Activated naive CD8-positive, alpha-beta T cell treated with anti-CD3 and anti-CD28 coated beads for 36 hours (primary cell): ENCODE data around the gene IL32. TPM values are rescaled to one million over a fixed set of nuclear protein-coding genes. Genes with fewer than 3 reads are reported as not detected.

ENCODE experiments used
- DNase-seq: peaks from one replicate; pipeline ENCODE4 v3.0.0; 2021
- H3K27ac Mint-ChIP-seq: one replicate; pipeline ENCODE4 v1.8.0; 2022; ENCODE audit warnings: mild to moderate bottlenecking, moderate library complexity, mixed read lengths
- H3K27me3 Mint-ChIP-seq: one replicate; pipeline ENCODE4 v1.8.0; 2022; ENCODE audit warnings: mild to moderate bottlenecking, mixed read lengths
- H3K36me3 Mint-ChIP-seq: one replicate; pipeline ENCODE4 v1.8.0; 2021; ENCODE audit warnings: mild to moderate bottlenecking, mixed read lengths
- H3K4me1 Mint-ChIP-seq: one replicate; pipeline ENCODE4 v1.8.0; 2021; ENCODE audit warnings: mixed read lengths
- H3K4me3 Mint-ChIP-seq: one replicate; pipeline ENCODE4 v1.8.0; 2022; ENCODE audit warnings: mild to moderate bottlenecking, moderate library complexity, mixed read lengths
- H3K9me3 Mint-ChIP-seq: one replicate; pipeline ENCODE4 v1.8.0; 2022; ENCODE audit warnings: mixed read lengths
- total RNA-seq, 2 experiments: library from RNA; stranded (reverse); gene quantifications; one replicate each; pipeline ENCODE4 v1.2.3, GENCODE V29; 2021

The IL32 gene
- total RNA-seq, 2 experiments from 2014 or later: 1,056 to 1,060 TPM

- H3K9me3 Mint-ChIP-seq: no peaks in the 10 kb centered on the region
- peaks cover 30% of the 10 kb centered on the region for H3K4me1 Mint-ChIP-seq
- H3K27ac Mint-ChIP-seq: peak within 1 kb of the TSS; percentile 77
Measured at GRCh38 chr16:3098459-3099394, 33.3 kb downstream of the IL32 start, which contains the start of gene ZSCAN10. ZSCAN10 (minus strand) TSS chr16:3099294; CDS start chr16:3092937, 6,357 bp downstream.

GRCh38 chr16:3099395-3099731 lies 33.9 kb downstream of the IL32 start:
- no peaks in the 10 kb centered on the region for H3K9me3 Mint-ChIP-seq
- no peak overlapping the region for H3K27ac Mint-ChIP-seq
- no peaks in the 10 kb centered on the region for H3K36me3 Mint-ChIP-seq
- no peak overlapping the region for H3K4me3 Mint-ChIP-seq
- peaks cover 30% of the 10 kb centered on the region for H3K4me1 Mint-ChIP-seq
- no peak for DNase-seq
- H3K27me3 Mint-ChIP-seq: no peaks in the 10 kb centered on the region

More at GRCh38 chr16:3098459-3099394, 33.3 kb downstream of the IL32 start, which contains the start of gene ZSCAN10:
- H3K36me3 Mint-ChIP-seq: no peaks in the 10 kb centered on the region
- no peaks in the 10 kb centered on the region for H3K27me3 Mint-ChIP-seq
- peak within 1 kb of the TSS; percentile 70 for H3K4me3 Mint-ChIP-seq
- DNase-seq: no peak

GRCh38 chr16:3099732-3100499 lies 34.5 kb downstream of the IL32 start:
- Mint-ChIP-seq H3K9me3 (no peaks in the 10 kb centered on the region), H3K27ac (peak overlapping the region; percentile 77), H3K27me3 (no peaks in the 10 kb centered on the region), H3K4me1 (peaks cover 25% of the 10 kb centered on the region), H3K4me3 (peak overlapping the region; percentile 70), H3K36me3 (no peaks in the 10 kb centered on the region)
- peak; percentile 91 for DNase-seq

- H3K27ac Mint-ChIP-seq: peak overlapping the region; percentile 74
- H3K9me3 Mint-ChIP-seq: no peaks in the 10 kb centered on the region
- H3K4me3 Mint-ChIP-seq: peak overlapping the region; percentile 59
- no peaks in the 10 kb centered on the region for H3K27me3 Mint-ChIP-seq
- H3K4me1 Mint-ChIP-seq: peaks cover 23% of the 10 kb centered on the region
- no peak for DNase-seq
- H3K36me3 Mint-ChIP-seq: no peaks in the 10 kb centered on the region
Measured at GRCh38 chr16:3101018-3101840, 35.8 kb downstream of the IL32 start.

- no peaks in the 10 kb centered on the region for H3K27me3 Mint-ChIP-seq
- no peaks in the 10 kb centered on the region for H3K9me3 Mint-ChIP-seq
- H3K36me3 Mint-ChIP-seq: no peaks in the 10 kb centered on the region
- DNase-seq: no peak
- H3K27ac Mint-ChIP-seq: no peak overlapping the region
- peaks cover 23% of the 10 kb centered on the region for H3K4me1 Mint-ChIP-seq
- no peak overlapping the region for H3K4me3 Mint-ChIP-seq
Measured at GRCh38 chr16:3101841-3102470, 36.5 kb downstream of the IL32 start.

GRCh38 chr16:3106205-3106928 lies 40.9 kb downstream of the IL32 start:
- Mint-ChIP-seq H3K27ac (peak overlapping the region; percentile 92), H3K4me1 (peaks cover 10% of the 10 kb centered on the region), H3K9me3 (no peaks in the 10 kb centered on the region), H3K27me3 (no peaks in the 10 kb centered on the region), H3K4me3 (peak overlapping the region; percentile 81), H3K36me3 (no peaks in the 10 kb centered on the region)
- DNase-seq: peak; percentile 95

GRCh38 chr16:3112058-3112880 lies 46.8 kb downstream of the IL32 start, which contains the start of gene ZNF205:
ZNF205 (plus strand) TSS chr16:3112586; CDS start chr16:3113431, 845 bp downstream.
- Mint-ChIP-seq H3K27me3 (no peaks in the 10 kb centered on the region), H3K27ac (no peak within 1 kb of the TSS)
- DNase-seq: no peak

GRCh38 chr16:3112881-3113574 lies 47.6 kb downstream of the IL32 start:
- Mint-ChIP-seq H3K27me3 (no peaks in the 10 kb centered on the region), H3K4me1 (no peaks in the 10 kb centered on the region), H3K27ac (no peak overlapping the region), H3K4me3 (peak overlapping the region; percentile 30), H3K9me3 (no peaks in the 10 kb centered on the region), H3K36me3 (no peaks in the 10 kb centered on the region)
- DNase-seq: no peak

More at GRCh38 chr16:3112058-3112880, 46.8 kb downstream of the IL32 start, which contains the start of gene ZNF205:
- Mint-ChIP-seq H3K4me3 (peak within 1 kb of the TSS; percentile 30), H3K9me3 (no peaks in the 10 kb centered on the region), H3K4me1 (peaks cover under 1% of the 10 kb centered on the region), H3K36me3 (no peaks in the 10 kb centered on the region)

GRCh38 chr16:3113765-3114479 lies 48.5 kb downstream of the IL32 start:
- Mint-ChIP-seq H3K27ac (no peak overlapping the region), H3K36me3 (no peaks in the 10 kb centered on the region), H3K4me3 (no peak overlapping the region), H3K4me1 (no peaks in the 10 kb centered on the region), H3K9me3 (no peaks in the 10 kb centered on the region), H3K27me3 (no peaks in the 10 kb centered on the region)
- no peak for DNase-seq

GRCh38 chr16:3115003-3115402 lies 49.6 kb downstream of the IL32 start:
- Mint-ChIP-seq H3K27ac (no peak overlapping the region), H3K27me3 (no peaks in the 10 kb centered on the region), H3K9me3 (no peaks in the 10 kb centered on the region), H3K4me3 (no peak overlapping the region), H3K4me1 (no peaks in the 10 kb centered on the region), H3K36me3 (no peaks in the 10 kb centered on the region)
- DNase-seq: no peak

GRCh38 chr16:3115561-3115960 lies 50.1 kb downstream of the IL32 start:
- Mint-ChIP-seq H3K27me3 (no peaks in the 10 kb centered on the region), H3K4me3 (no peak overlapping the region), H3K9me3 (no peaks in the 10 kb centered on the region), H3K36me3 (no peaks in the 10 kb centered on the region), H3K27ac (no peak overlapping the region), H3K4me1 (no peaks in the 10 kb centered on the region)
- no peak for DNase-seq

GRCh38 chr16:3118204-3118790 lies 52.9 kb downstream of the IL32 start:
- Mint-ChIP-seq H3K27ac (no peak overlapping the region), H3K4me3 (no peak overlapping the region), H3K36me3 (no peaks in the 10 kb centered on the region), H3K4me1 (peaks cover 1% of the 10 kb centered on the region), H3K27me3 (no peaks in the 10 kb centered on the region), H3K9me3 (no peaks in the 10 kb centered on the region)
- DNase-seq: no peak
